CD4-positive, alpha-beta T cell treated with Interferon alpha-2 for 1 hour (primary cell): Measurements from ENCODE around the gene NIF3L1.

Experiments used
- DNase-seq, 2 donors: peaks; one replicate each; pipeline ENCODE4 v3.0.0-alpha.2; 2020 to 2022

Gene NIF3L1

GRCh38 chr2:200888704-200889625 lies at the start of gene NIF3L1, which contains the start of gene PPIL3:
Gene NIF3L1 (plus strand): TSS chr2:200889371. CDS start chr2:200891944, 2,573 bp downstream.
Gene PPIL3 (minus strand): TSS chr2:200889077. CDS start chr2:200887615, 1,462 bp downstream.
- DNase-seq = peak; percentile 96 to 97

- no peak for DNase-seq
These were observed 49.7 kb upstream of the NIF3L1 start for GRCh38 chr2:200839513-200839912.

- no peak for DNase-seq
These were observed 44.9 kb upstream of the NIF3L1 start for GRCh38 chr2:200843993-200844948.

GRCh38 chr2:200845194-200845593 lies 44.0 kb upstream of the NIF3L1 start:
- no peak for DNase-seq

GRCh38 chr2:200845669-200846325 lies 43.4 kb upstream of the NIF3L1 start:
- no peak for DNase-seq

GRCh38 chr2:200847269-200847668 lies 41.9 kb upstream of the NIF3L1 start:
- no peak for DNase-seq

GRCh38 chr2:200847939-200848338 lies 41.2 kb upstream of the NIF3L1 start:
- DNase-seq = no peak

- DNase-seq = no peak
These were observed 38.5 kb upstream of the NIF3L1 start for GRCh38 chr2:200850512-200851256.

GRCh38 chr2:200851398-200852248 lies 37.5 kb upstream of the NIF3L1 start:
- DNase-seq = peak in 1 of 2 donors; percentile 21

GRCh38 chr2:200852605-200853004 lies 36.6 kb upstream of the NIF3L1 start:
- DNase-seq = no peak

- DNase-seq = no peak
These were observed 32.4 kb upstream of the NIF3L1 start for GRCh38 chr2:200856806-200857205.

- peak in 1 of 2 donors; percentile 58 for DNase-seq
These were observed 28.9 kb upstream of the NIF3L1 start for GRCh38 chr2:200860092-200860795.

GRCh38 chr2:200861617-200862155 lies 27.5 kb upstream of the NIF3L1 start:
- no peak for DNase-seq

GRCh38 chr2:200862532-200863000 lies 26.6 kb upstream of the NIF3L1 start:
- peak; percentile 65 to 81 for DNase-seq

GRCh38 chr2:200863782-200864175 lies 25.4 kb upstream of the NIF3L1 start:
- peak in 1 of 2 donors; percentile 26 for DNase-seq

GRCh38 chr2:200864176-200865034 lies 24.8 kb upstream of the NIF3L1 start, which contains the start of gene CLK1:
Gene CLK1 (minus strand): TSS chr2:200864658. CDS start chr2:200861862, 2,796 bp downstream.
- DNase-seq = peak; percentile 96 to 97

- DNase-seq = no peak
These were observed 20.2 kb upstream of the NIF3L1 start for GRCh38 chr2:200869014-200869413.

- DNase-seq = no peak
These were observed 18.0 kb upstream of the NIF3L1 start for GRCh38 chr2:200871151-200871550.

- DNase-seq = no peak
These were observed 15.6 kb upstream of the NIF3L1 start for GRCh38 chr2:200873560-200873959.
